GM18868 (cell line): ENCODE measurements around the gene KIF3C.
"Not testable (repeated sequence)": the region's sequence is repeated elsewhere in the genome, so short reads cannot be mapped to it uniquely, and the experiment has no call there.

Experiments used
- ATAC-seq: cut with Tn5 transposase; IDR thresholded peaks from one replicate; pipeline ENCODE4 v1.9.1; 2021; ENCODE audit warnings: mild to moderate bottlenecking, moderate library complexity; ENCODE audit not compliant: unreplicated experiment

The KIF3C gene

GRCh38 chr2:26000561-26001082 is 18.3 kb upstream of the KIF3C start:
- ATAC-seq = no peak

GRCh38 chr2:25999406-25999805 is 17.1 kb upstream of the KIF3C start:
- not testable (repeated sequence) for ATAC-seq

DNA sequence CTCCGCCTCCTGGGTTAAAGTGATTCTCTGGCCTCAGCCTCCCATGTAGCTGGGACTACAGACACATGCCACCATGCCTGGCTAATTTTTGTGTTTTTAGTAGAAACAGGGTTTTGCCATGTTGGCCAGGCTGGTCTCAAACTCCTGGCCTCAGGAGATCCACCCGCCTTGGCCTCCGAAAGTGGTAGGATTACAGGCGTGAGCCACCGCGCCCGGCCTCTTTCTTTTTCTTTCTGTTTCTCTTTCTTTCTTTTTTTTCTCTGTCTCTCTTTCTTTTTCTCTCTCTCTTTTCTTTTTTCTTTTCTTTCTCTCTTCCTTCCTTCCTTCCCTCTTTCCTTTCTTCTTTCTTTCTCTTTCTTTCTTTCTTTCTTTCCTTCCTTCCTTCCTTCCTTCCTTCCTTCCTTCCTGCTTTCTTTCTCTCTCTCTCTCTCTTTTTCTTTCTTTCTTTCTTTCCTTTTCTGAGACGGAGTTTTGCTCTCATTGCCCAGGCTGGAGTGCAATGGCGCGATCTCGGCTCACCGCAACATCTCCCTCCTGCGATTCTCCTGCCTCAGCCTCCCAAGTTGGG is 16.6 kb upstream of the KIF3C start:
- ATAC-seq = not testable (repeated sequence)

DNA sequence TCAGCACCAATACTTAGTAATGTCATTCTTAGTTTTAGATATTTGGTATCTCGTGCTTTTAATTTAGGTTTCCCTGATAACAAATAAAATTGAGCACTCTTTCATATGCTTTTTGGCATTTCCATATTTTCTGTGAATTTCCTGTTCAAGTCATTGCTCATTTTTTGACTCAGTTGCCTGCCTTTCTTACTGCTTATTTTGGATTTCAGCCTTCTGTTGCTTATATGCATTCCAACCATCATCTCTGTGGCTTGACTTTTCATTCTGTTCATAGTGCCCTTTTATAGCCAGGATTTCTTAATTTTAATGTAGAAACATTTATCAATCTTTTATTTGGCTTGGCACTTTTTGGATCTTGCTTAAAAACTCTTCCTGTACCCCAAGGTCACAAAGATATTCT is 14.5 kb upstream of the KIF3C start:
- ATAC-seq = no peak

DNA sequence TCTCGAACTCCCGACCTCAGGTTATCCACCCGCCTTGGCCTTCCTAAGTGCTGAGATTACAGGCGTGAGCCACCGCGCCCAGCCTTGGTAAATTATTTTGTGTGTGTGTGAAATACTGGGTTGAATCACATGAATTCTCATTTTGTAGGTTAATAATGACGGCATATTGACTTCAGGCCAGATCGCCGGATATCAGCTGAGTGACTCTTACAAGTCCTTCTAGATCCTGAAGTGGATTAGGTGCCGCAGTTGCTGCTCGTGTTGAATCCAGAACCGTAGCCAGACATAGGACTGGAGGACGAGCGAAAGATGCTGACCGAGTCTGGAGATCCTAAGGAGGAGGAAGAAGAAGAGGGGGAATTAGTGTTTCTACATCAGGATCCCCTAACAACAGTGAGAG is 12.2 kb upstream of the KIF3C start:
- ATAC-seq = no peak

GRCh38 chr2:25993049-25993448 is 10.8 kb upstream of the KIF3C start:
- ATAC-seq = no peak

DNA sequence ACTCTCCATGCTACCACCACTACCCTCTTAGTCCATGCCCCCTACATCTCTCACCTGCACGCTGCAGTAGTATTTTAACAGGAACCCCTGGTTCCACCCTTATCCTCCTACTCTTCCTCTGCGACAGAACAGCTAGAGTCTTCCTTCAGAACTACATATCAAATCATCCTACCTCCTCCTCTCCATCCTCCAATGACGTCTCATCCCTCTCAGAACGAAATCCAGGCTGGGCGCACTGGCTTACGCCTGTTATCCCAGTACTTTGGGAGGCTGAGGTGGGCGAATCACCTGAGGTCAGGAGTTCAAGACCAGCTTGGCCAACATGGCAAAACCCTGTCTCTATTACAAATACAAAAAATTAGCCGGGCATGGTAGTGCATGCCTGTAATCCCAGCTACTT is 10.3 kb upstream of the KIF3C start:
- no peak for ATAC-seq

GRCh38 chr2:25991965-25992364 is 9.7 kb upstream of the KIF3C start:
- no peak for ATAC-seq

DNA sequence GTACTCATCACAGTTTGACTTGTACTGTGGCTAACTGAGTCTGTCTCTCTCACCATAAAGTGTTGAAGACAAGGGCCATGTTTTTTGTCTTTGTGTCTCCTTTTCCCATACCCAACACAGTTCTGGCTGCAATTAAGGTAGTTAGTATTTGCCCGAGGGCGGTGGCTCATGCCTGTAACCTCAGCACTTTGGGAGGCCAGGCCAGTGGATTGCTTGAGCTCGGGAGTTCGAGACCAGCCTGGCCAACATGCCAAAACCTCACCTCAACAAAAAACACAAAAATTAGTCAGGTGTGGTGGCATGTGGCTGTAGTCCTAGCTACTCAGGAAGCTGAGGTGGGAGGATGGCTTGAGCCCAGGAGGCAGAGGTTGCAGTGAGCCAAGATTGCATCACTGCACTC is 6.9 kb upstream of the KIF3C start:
- no peak for ATAC-seq

- no peak for ATAC-seq
Measured at GRCh38 chr2:25988134-25988533, 5.8 kb upstream of the KIF3C start.

GRCh38 chr2:25983735-25984134 is 1.4 kb upstream of the KIF3C start:
- ATAC-seq = no peak

DNA sequence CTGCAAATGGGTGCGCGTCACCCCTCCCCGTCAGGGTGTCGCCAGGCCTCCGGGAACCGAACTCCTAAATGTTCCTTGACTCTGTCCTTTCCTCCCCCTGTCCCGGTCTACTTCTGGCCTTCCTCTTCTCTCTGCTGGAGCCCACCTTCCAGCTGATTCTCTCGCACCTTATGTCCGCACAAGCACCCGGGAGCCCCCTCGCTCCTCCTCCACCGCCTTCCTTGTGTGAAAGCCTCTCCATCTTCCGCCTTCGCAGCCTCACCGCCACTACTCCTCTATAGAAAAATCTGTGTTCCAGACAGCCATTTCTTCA is 627 bp upstream of the KIF3C start:
- no peak for ATAC-seq

- ATAC-seq = peak; percentile 16
Measured at GRCh38 chr2:25981596-25982272, 563 bp downstream of the KIF3C start.

GRCh38 chr2:25980951-25981350 is 1.3 kb downstream of the KIF3C start:
- ATAC-seq = no peak

- no peak for ATAC-seq
Measured at GRCh38 chr2:25980076-25980887, 2.0 kb downstream of the KIF3C start.

DNA sequence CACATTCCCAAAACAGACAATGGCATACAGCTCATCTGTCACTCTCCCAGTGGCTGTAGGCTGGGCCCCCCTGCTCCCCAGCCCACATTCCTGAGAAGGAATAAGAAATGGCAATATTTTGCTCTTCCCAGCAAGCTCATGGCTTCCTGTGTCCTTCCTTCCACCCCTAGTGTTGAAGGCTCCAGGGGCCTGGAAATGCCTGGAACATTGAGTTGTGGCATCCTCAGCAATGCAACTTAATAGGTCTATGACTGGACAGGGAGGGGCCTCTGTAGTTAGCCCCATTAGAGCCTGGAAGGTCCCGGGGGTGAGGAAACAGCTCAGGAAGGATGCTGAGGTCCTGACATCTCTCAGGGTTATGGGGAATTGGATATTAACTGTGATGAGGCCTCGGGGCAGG is 3.3 kb downstream of the KIF3C start:
- ATAC-seq = no peak

DNA sequence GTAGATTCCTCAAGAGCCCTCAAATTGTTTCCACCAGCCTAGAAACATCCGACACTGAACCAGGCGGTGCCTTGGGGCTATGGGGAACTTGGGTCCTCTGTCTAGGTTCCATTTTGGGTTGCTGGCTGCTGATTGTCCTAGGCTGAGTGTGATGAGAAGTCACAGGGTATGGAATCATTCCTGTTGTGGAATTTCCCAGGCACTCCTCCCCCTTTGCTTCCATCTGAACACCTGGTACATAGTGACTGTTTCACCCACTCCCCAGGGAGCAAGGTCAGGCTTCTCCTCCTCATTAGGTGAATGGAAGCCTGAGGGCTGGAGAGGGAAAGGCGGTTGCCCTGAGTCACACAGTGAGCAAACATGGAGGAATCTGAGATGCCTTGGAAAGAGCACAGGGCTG is 4.5 kb downstream of the KIF3C start:
- ATAC-seq = no peak

DNA sequence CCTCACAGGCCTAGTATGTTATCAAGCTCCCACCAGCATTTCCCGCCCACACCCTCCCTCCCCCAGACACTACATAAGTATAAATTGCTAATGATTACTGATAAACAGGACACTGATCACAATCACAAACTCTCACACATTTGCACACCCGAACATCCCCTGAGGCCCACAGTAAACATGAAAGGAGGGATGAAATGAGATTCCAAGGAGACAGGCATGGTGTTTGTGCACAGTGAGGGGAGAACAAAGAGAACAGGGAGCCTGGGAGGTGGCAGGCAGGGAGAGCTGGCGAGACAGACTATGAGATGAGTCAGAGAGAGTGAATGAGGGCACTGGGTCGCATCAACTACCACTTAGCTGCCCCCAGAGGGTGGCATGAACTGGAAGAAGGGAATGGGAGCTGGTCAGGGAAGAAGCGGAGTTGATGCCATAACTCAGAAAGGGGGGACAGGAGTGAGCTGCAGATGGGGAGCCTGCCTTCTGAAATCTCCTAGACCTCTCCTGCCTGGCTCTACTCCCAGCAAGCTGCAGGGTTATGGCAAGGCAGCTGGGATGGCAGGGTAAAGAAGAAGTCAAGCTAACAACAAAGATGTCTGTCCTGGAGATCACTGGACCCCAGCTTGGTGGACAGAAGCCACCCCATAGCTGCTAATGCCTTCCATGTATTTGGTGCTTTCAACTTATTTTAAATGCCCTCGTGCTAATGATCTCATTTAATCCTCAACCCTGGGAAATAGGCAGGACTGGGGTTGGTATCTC is 5.1 kb downstream of the KIF3C start:
- ATAC-seq = no peak

DNA sequence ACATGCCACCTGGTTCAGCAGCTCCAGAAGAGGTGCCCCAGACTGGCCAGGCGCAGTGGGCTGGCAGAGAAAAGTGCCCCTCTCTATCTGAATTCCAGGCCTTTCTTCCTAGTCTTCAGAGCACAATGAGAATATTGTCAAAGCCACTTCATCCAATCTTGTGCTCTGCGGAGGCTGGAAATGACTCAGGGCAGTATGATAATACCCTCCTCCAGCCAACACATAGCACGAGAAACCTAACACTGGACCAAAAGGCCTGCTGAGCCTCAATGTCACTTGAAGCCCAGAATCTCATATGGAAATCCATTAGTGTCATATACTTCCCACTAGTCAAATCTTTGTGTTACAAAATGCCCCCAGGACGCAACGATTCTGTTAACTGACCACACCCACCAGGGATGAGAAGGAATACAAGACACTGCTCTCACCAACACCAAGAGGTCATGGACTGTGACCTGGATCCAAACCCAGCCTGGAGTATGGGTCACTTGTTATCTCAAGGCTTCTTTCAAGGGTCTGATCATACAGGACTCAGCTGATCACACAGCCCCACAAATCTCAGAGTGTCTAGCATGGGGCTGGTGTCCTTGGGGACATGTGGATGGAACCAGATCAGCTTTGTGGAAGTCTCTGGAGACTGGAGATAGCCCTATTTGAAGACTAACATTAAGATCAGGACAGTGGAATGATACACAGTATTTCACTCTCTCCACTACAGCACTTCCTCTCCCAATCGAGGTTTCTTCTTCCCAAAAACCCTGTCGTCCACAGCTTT is 10.1 kb downstream of the KIF3C start:
- no peak for ATAC-seq

- ATAC-seq = no peak
Measured at GRCh38 chr2:25971596-25971995, 10.7 kb downstream of the KIF3C start.
